H1 (cell line): ENCODE results near the gene FGF1. TPM values are rescaled to one million over a fixed set of nuclear protein-coding genes. Genes with fewer than 3 reads are reported as not detected.

Experiments
- CTCF ChIA-PET: fragments of 300-600 bp; sonication (Branson Sonifier 250); formaldehyde crosslinking; loops from one replicate; lab custom pipeline; 2021; ENCODE audit not compliant: partially characterized antibody; lab: Charles Lee
- POLR2A ChIA-PET: fragments of 300-600 bp; sonication (Branson Sonifier 250); formaldehyde crosslinking; loops from one replicate; lab custom pipeline; 2021; ENCODE audit warnings: inconsistent platforms; ENCODE audit not compliant: partially characterized antibody; lab: Charles Lee
- DNase-seq, 2 experiments: peaks; one replicate each; pipeline versions ENCODE4 v3.0.0 to v3.0.0-alpha.2; 2010 to 2022; ENCODE audit warnings: low spot score in 2 of 2, low read depth in 1 of 2, mixed read lengths in 1 of 2
- FAIRE-seq: peaks from 2 replicates; lab custom pipeline; 2011; peaks lifted over from hg19 to GRCh38; lab: Jason Lieb, UNC
- H2AFZ ChIP-seq: 2 replicates; pipeline ENCODE4 v1.8.1; 2012; ENCODE audit warnings: low read length, inconsistent platforms
- H2AK5ac ChIP-seq: 2 replicates; pipeline ENCODE4 v1.6.1; 2013; ENCODE audit warnings: low read depth, low read length
- H2BK120ac ChIP-seq: replicated peaks from 2 replicates; pipeline ENCODE3; 2013; ENCODE audit warnings: low read depth, low read length, inconsistent platforms
- H2BK12ac ChIP-seq: 2 replicates; pipeline ENCODE4 v1.6.1; 2013; ENCODE audit warnings: low read depth, low read length
- H2BK15ac ChIP-seq: 2 replicates; pipeline ENCODE4 v1.6.1; 2013; ENCODE audit warnings: low read length
- H2BK20ac ChIP-seq: 2 replicates; pipeline ENCODE4 v1.6.1; 2013; ENCODE audit warnings: low read length
- H2BK5ac ChIP-seq: 2 replicates; pipeline ENCODE4 v1.6.1; 2013; ENCODE audit warnings: low read depth, low read length
- H3K14ac ChIP-seq: 2 replicates; pipeline ENCODE4 v1.6.1; 2013; ENCODE audit warnings: inconsistent platforms; ENCODE audit not compliant: insufficient read length
- H3K18ac ChIP-seq: 2 replicates; pipeline ENCODE4 v1.6.1; 2013; ENCODE audit warnings: low read length; ENCODE audit errors: extremely low read depth
- H3K23ac ChIP-seq: 2 replicates; pipeline ENCODE4 v1.6.1; 2013; ENCODE audit warnings: inconsistent platforms; ENCODE audit not compliant: insufficient read length
- H3K23me2 ChIP-seq: 2 replicates; pipeline ENCODE4 v1.6.1; 2013; ENCODE audit warnings: low read depth, low read length
- H3K27ac ChIP-seq: 2 replicates; pipeline ENCODE4 v1.6.1; 2011; ENCODE audit warnings: low read depth, low read length, inconsistent platforms
- H3K27me3 ChIP-seq, 4 experiments: replicated peaks in 1 of 4; 1 replicate in 1 of 4; 2 replicates in 3 of 4; pipeline versions ENCODE4 v1.6.1 to v1.8.1; 2011 to 2013; ENCODE audit warnings: low read length in 3 of 4, mild to moderate bottlenecking in 3 of 4, inconsistent platforms in 2 of 4, mixed read lengths in 2 of 4, moderate library complexity in 1 of 4; ENCODE audit not compliant: control insufficient read depth in 3 of 4, insufficient read depth in 3 of 4; ENCODE audit errors: extremely low read depth in 1 of 4
- H3K36me3 ChIP-seq, 4 experiments: 2 replicates each; pipeline versions ENCODE4 v1.6.1 to v1.8.1; 2011 to 2013; ENCODE audit warnings: mild to moderate bottlenecking in 4 of 4, low read length in 3 of 4, moderate library complexity in 2 of 4, control low read depth in 1 of 4, inconsistent platforms in 1 of 4; ENCODE audit not compliant: insufficient read depth in 4 of 4, control insufficient read depth in 2 of 4
- H3K4ac ChIP-seq: replicated peaks from 2 replicates; pipeline ENCODE3; 2013; ENCODE audit warnings: low read length, low read depth, mixed read lengths, inconsistent platforms; ENCODE audit not compliant: insufficient read length
- H3K4me1 ChIP-seq, 4 experiments: replicated peaks in 1 of 4; 1 replicate in 1 of 4; 2 replicates in 3 of 4; pipeline versions ENCODE4 v1.6.1 to v1.8.1; 2011 to 2013; ENCODE audit warnings: low read length in 3 of 4, inconsistent platforms in 2 of 4, mixed read lengths in 1 of 4; ENCODE audit not compliant: insufficient read depth in 4 of 4, control insufficient read depth in 3 of 4
- H3K4me2 ChIP-seq, 2 experiments: 2 replicates each; pipeline versions ENCODE4 v1.6.1 to v1.8.1; 2011 to 2013; ENCODE audit warnings: low read depth in 2 of 2, low read length in 2 of 2, control low read depth in 1 of 2, inconsistent platforms in 1 of 2, mild to moderate bottlenecking in 1 of 2; ENCODE audit not compliant: insufficient read depth in 1 of 2
- H3K4me3 ChIP-seq, 4 experiments: fragments of 200-600, 300-600 bp in 1 of 4; sonication (generic), shearing (Covaris generic), sonication (Bioruptor Twin) in 1 of 4; 2 replicates each; pipeline versions ENCODE4 v1.5.1 to v1.8.1; 2011 to 2016; ENCODE audit warnings: low read length in 4 of 4, low read depth in 3 of 4, control low read depth in 2 of 4, inconsistent platforms in 2 of 4, mild to moderate bottlenecking in 2 of 4, mixed read lengths in 1 of 4, moderate library complexity in 1 of 4; ENCODE audit not compliant: insufficient read depth in 2 of 4; ENCODE audit errors: extremely low read depth in 1 of 4
- H3K56ac ChIP-seq: replicated peaks from 2 replicates; pipeline ENCODE3; 2013; ENCODE audit warnings: low read depth, mild to moderate bottlenecking, mixed read lengths, low read length, inconsistent platforms; ENCODE audit not compliant: insufficient read length
- H3K79me1 ChIP-seq: 2 replicates; pipeline ENCODE4 v1.6.1; 2013; ENCODE audit warnings: low read depth, low read length, control low read depth
- H3K79me2 ChIP-seq, 2 experiments: 2 replicates each; pipeline versions ENCODE4 v1.6.1 to v1.8.1; 2012 to 2013; ENCODE audit warnings: low read length in 2 of 2, mild to moderate bottlenecking in 2 of 2, inconsistent platforms in 1 of 2; ENCODE audit not compliant: insufficient read depth in 2 of 2, control insufficient read depth in 1 of 2
- H3K9ac ChIP-seq, 4 experiments: replicated peaks in 1 of 4; 1 replicate in 1 of 4; 2 replicates in 3 of 4; pipeline versions ENCODE4 v1.6.1 to v1.8.1; 2011 to 2013; ENCODE audit warnings: low read depth in 3 of 4, low read length in 3 of 4, control low read depth in 2 of 4, mild to moderate bottlenecking in 2 of 4, moderate library complexity in 2 of 4, inconsistent platforms in 1 of 4; ENCODE audit errors: extremely low read depth in 1 of 4
- H3K9me3 ChIP-seq, 2 experiments: 2 replicates each; pipeline versions ENCODE4 v1.6.1 to v1.8.1; 2012 to 2013; ENCODE audit warnings: mild to moderate bottlenecking in 2 of 2, moderate library complexity in 2 of 2, control low read depth in 1 of 2, inconsistent platforms in 1 of 2, low read depth in 1 of 2, low read length in 1 of 2, mixed read lengths in 1 of 2; ENCODE audit not compliant: insufficient read depth in 2 of 2
- H4K20me1 ChIP-seq, 2 experiments: replicated peaks in 1 of 2; 2 replicates each; pipeline versions ENCODE3 to v1.8.1; 2011 to 2013; ENCODE audit warnings: inconsistent platforms in 2 of 2, low read length in 2 of 2, mild to moderate bottlenecking in 1 of 2; ENCODE audit not compliant: insufficient read depth in 2 of 2, control insufficient read depth in 1 of 2
- H4K5ac ChIP-seq: 2 replicates; pipeline ENCODE4 v1.6.1; 2013; ENCODE audit warnings: low read length, low read depth, mixed read lengths, inconsistent platforms; ENCODE audit not compliant: insufficient read length
- H4K8ac ChIP-seq: 2 replicates; pipeline ENCODE4 v1.8.0; 2013; ENCODE audit warnings: mild to moderate bottlenecking, moderate library complexity, low read length, inconsistent platforms; ENCODE audit not compliant: insufficient read depth; ENCODE audit errors: extremely low read depth
- H4K91ac ChIP-seq: replicated peaks from 2 replicates; pipeline ENCODE3; 2013; ENCODE audit warnings: low read length, mixed read lengths, inconsistent platforms; ENCODE audit not compliant: insufficient read length
- JUN ChIP-seq: IDR thresholded peaks from 2 replicates; pipeline ENCODE4 v1.6.1; 2011; ENCODE audit warnings: low read depth, mild to moderate bottlenecking, improper control_type of control experiment, low read length
- KDM1A ChIP-seq: fragments of 200-600, 300-600 bp; sonication (generic); IDR thresholded peaks from 2 replicates; pipeline ENCODE4 v1.7.1; 2016; ENCODE audit warnings: mild to moderate bottlenecking, low read length, borderline replicate concordance
- KDM4A ChIP-seq: IDR thresholded peaks from one replicate; pipeline ENCODE4 v1.7.1; 2012; ENCODE audit warnings: low read depth, mild to moderate bottlenecking, moderate library complexity, low read length, inconsistent platforms; ENCODE audit not compliant: severe bottlenecking
- NRF1 ChIP-seq: IDR thresholded peaks from 2 replicates; pipeline ENCODE4 v1.6.1; 2011; ENCODE audit warnings: mild to moderate bottlenecking, low read depth, low read length, improper control_type of control experiment
- POLR2A ChIP-seq, 2 experiments: IDR thresholded peaks; 1 replicate in 1 of 2; 2 replicates in 1 of 2; pipeline ENCODE4 v1.6.1; 2011; ENCODE audit warnings: low read depth in 2 of 2, low read length in 2 of 2, mild to moderate bottlenecking in 2 of 2; ENCODE audit errors: control extremely low read depth in 1 of 2
- RAD21 ChIP-seq, 2 experiments: IDR thresholded peaks in 1 of 2; conservative IDR thresholded peaks in 1 of 2; 2 replicates each; pipeline ENCODE4 v1.6.1; 2011; ENCODE audit warnings: low read depth in 2 of 2, low read length in 2 of 2, improper control_type of control experiment in 1 of 2, inconsistent platforms in 1 of 2, mild to moderate bottlenecking in 1 of 2, moderate library complexity in 1 of 2
- RXRA ChIP-seq: IDR thresholded peaks from 2 replicates; pipeline ENCODE4 v1.6.1; 2011; ENCODE audit warnings: low read depth, mild to moderate bottlenecking, low read length, moderate library complexity; ENCODE audit not compliant: insufficient read depth
- ZNF274 ChIP-seq: IDR thresholded peaks from 2 replicates; pipeline ENCODE4 v1.7.0; 2012; ENCODE audit warnings: low read length, borderline replicate concordance; ENCODE audit errors: extremely low read depth
- WGBS, 2 experiments: shearing (Covaris generic) in 1 of 2; methylation state at CpG; one replicate each; pipeline versions ENCODE4 v1.1.6 to v1.1.7; 2013 to 2015; ENCODE audit warnings: low lambda C conversion rate in 2 of 2, mixed read lengths in 2 of 2, inconsistent platforms in 1 of 2, low coverage in 1 of 2, missing lambda C conversion rate in 1 of 2; ENCODE audit not compliant: insufficient replicate concordance in 2 of 2, insufficient coverage in 1 of 2, insufficient read length in 1 of 2; ENCODE audit errors: extremely low coverage in 1 of 2, missing lambda C conversion rate in 1 of 2; 5-methylcytosine and 5-hydroxymethylcytosine counted together
- polyA plus RNA-seq, 7 experiments: library from polyadenylated mRNA; depleted of rRNA in 3 of 7; stranded (reverse) in 5 of 7; unstranded in 2 of 7; fragments of >200 nt in 5 of 7; fragments of 200-250 nt in 2 of 7; gene quantifications; 1 replicate in 5 of 7; 2 replicates in 1 of 7; 4 replicates in 1 of 7; pipeline versions ENCODE4 v1.2.1 to v1.2.3, GENCODE V29; 2011 to 2013; ENCODE audit warnings: missing spikeins in 2 of 7, mixed read lengths in 2 of 7
- total RNA-seq: library from RNA; stranded (reverse); fragmentation: NEBNext Ultra II Directional; extraction: Animal tissue kit (Norgen Biotek cat#: 25700); gene quantifications from 2 replicates; pipeline ENCODE4 v1.2.1, GENCODE V29; 2021

FGF1 gene
- total and polyA plus RNA-seq, 2 of the 8 experiments (the other 6 are each of a cell fraction or from before 2014, with no cell fraction given), result 0.30 to 0.50 TPM

DNA sequence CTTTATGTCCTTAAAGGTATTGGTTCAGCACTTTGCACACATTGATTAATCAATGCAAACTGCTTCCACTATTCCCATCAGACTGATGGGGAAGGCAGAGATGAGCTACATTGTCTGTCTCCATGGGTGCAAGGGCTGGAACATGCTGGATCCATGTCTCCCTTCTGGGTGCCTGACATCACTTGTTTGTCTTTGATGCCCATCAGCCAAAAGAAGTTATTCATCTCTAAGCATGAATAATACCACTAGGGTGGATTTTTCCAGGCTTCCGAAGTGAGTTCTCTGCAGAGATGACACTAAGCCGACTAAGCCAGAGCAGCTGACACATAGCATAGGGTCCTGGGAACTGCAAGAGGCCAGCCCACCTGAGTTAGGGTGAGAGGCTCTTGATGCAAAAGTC, 8.7 kb downstream of the FGF1 start:
- CTCF ChIA-PET, result interaction anchor here (0.9 to 3.4 kb wide), 11 partner anchors 9 to 68 kb away, joined by 3 to 23 read pairs (median 4); partner anchors contain the start of gene FGF1
- Histone ChIP-seq H4K91ac (no peak overlapping the region), H2AFZ (no peak overlapping the region), H3K27ac (no peak overlapping the region), H3K56ac (no peak overlapping the region), H2BK5ac (no peak overlapping the region), H2BK20ac (no peak overlapping the region), H3K4me3 (no peak overlapping the region), H3K36me3 (no peaks in the 10 kb centered on the region), H3K14ac (no peak overlapping the region), H3K23me2 (no peaks in the 10 kb centered on the region), H4K8ac (no peak overlapping the region), H3K79me1 (no peaks in the 10 kb centered on the region), H2BK120ac (no peak overlapping the region), H2BK15ac (no peak overlapping the region), H3K27me3 (no peaks in the 10 kb centered on the region; a peak in 2 of 7 replicates), H4K20me1 (no peaks in the 10 kb centered on the region), H3K9ac (no peak overlapping the region), H4K5ac (no peak overlapping the region), H3K4ac (no peak overlapping the region), H3K18ac (no peak overlapping the region), H2BK12ac (no peak overlapping the region), H3K23ac (no peak overlapping the region), H3K4me2 (no peak overlapping the region), H3K79me2 (no peaks in the 10 kb centered on the region), H3K4me1 (peaks cover 0 to 3% (median 0%) of the 10 kb centered on the region in 4 experiments; a peak in 1 of 7 replicates), H3K9me3 (no peaks in the 10 kb centered on the region), H2AK5ac (no peak overlapping the region)
- DNase-seq (no peak), FAIRE-seq (no peak)
- POLR2A ChIA-PET, result interaction anchor here (1.4 to 1.8 kb wide), 2 partner anchors 29 to 35 kb away, joined by 3 to 4 read pairs; no protein-coding TSS in a partner anchor
- 97% methylated on average over 2 of the region's 2 CpGs; no CpG with 5 or more reads in 1 of the 2 experiments for WGBS, 2 experiments
- TF ChIP-seq NRF1 (no peak), RAD21 (IDR thresholded peaks at IDR 0.05 in 1 of 2, conservative IDR thresholded peaks at IDR 0.05 in 1 of 2; ENCODE audit: low read depth in 2 of 2, low read length in 2 of 2) (no peak), RXRA (no peak), KDM4A (no peak), POLR2A (IDR thresholded peaks at IDR 0.05; ENCODE audit: control extremely low read depth in 1 of 2, low read depth in 2 of 2, low read length in 2 of 2) (no peak), KDM1A (no peak), ZNF274 (no peak), JUN (no peak)
